Fibroblast of the aortic adventitia (primary cell): ENCODE results near the gene ATP5MG. TPM values are rescaled to one million over a fixed set of nuclear protein-coding genes. Genes with fewer than 3 reads are reported as not detected.

Source experiments
- DNase-seq: peaks from one replicate; pipeline ENCODE4 v3.0.0-alpha.2; 2010; ENCODE audit warnings: low read depth
- H3K4me3 ChIP-seq: 2 replicates; pipeline ENCODE4 v1.5.1; 2011; ENCODE audit warnings: low read depth, mild to moderate bottlenecking, control low read depth, low read length, moderate library complexity
- total RNA-seq: library from RNA; depleted of rRNA; stranded (reverse); fragments of >200 nt; gene quantifications from 2 replicates; pipeline ENCODE4 v1.2.3, GENCODE V29; 2012; ENCODE audit warnings: low replicate concordance
- TF ChIP-seq, protein P1 (sequence below): IDR thresholded peaks from 2 replicates; pipeline ENCODE4 v1.5.1; 2011; ENCODE audit warnings: mild to moderate bottlenecking, low read length, control low read depth, inconsistent platforms; ENCODE audit not compliant: insufficient read depth

ATP5MG gene
- total RNA-seq, 1 donor: 55.2 TPM

DNA sequence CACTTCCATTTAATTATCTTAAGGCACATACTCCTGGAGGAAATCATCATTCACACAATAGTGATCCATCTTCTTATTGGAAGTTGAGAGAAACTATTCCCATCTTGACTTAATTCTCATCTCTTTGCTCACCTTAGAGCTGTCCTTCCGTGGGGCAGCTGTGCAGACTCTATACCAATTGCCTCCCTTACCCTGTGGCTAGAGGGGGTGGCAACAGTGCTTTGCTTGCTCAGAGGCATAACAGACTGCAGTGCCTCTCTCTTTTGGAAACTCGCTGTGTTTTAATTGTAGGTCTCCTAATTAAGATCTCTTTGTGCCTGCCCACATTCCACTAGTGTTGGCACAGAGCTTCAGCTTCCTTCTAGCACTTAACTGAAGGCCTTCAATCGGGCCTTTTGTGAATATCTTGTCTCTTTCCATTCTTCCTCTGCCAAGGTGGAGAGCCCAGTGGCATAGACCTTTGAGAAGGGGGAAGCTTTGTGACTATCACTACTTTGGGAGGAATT lies 40.4 kb downstream of the ATP5MG start:
- H3K4me3 ChIP-seq: no peak overlapping the region
- no peak for DNase-seq
- TF ChIP-seq, protein P1, sequence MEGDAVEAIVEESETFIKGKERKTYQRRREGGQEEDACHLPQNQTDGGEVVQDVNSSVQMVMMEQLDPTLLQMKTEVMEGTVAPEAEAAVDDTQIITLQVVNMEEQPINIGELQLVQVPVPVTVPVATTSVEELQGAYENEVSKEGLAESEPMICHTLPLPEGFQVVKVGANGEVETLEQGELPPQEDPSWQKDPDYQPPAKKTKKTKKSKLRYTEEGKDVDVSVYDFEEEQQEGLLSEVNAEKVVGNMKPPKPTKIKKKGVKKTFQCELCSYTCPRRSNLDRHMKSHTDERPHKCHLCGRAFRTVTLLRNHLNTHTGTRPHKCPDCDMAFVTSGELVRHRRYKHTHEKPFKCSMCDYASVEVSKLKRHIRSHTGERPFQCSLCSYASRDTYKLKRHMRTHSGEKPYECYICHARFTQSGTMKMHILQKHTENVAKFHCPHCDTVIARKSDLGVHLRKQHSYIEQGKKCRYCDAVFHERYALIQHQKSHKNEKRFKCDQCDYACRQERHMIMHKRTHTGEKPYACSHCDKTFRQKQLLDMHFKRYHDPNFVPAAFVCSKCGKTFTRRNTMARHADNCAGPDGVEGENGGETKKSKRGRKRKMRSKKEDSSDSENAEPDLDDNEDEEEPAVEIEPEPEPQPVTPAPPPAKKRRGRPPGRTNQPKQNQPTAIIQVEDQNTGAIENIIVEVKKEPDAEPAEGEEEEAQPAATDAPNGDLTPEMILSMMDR: no peak

DNA sequence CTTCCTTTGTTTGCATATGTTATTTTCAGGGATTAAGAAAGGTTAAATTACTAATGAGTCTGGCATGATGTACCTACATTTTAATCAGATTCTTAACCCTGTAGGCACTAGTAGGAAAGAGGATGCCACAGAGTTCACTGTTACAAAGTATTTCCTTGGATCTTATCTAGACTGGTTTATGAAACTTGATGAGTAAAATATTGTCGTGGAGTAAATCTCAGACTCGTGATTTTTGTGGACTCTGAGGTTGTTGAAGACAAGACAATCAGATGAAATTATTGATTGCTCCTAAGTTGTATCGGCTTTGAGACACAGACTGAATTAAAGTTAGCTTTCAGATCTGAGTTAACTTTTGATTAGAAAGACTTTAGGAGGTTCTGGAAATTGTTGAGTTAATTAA lies 40.9 kb downstream of the ATP5MG start:
- DNase-seq: no peak
- TF ChIP-seq, protein P1: no peak
- no peak overlapping the region for H3K4me3 ChIP-seq

DNA sequence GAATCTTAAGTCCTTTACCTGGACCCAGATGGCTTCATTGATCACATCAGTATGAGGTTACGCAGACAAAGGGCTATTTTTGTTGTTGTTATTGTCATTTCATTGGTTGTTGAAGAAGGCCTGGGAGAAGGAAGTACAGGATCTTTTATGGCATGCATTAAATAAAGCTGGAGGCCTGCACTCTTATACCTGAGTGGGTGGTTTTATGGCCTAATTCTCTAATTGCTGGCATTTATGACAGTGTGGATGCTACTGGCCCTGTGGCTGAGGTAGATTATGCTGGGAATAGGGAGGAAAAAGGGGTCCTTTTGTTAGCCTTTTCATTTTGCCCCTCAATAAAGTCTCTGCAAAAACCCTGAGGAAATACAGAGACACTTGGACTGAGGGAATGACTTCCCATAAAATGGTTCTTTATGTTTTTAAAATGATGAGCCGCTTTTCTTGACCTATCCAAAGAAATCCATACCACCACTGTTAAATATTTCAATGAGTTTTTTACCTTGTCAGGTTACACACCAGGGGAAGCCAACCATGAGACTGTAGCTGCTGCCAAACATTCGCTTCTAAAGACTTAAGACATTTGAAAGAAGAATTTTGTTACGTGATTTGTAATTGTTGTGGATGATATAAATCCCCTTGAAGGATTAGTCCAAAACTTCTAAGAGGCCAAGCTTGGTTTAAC lies 41.6 kb downstream of the ATP5MG start:
- H3K4me3 ChIP-seq: no peak overlapping the region
- TF ChIP-seq, protein P1: no peak
- DNase-seq: no peak

DNA sequence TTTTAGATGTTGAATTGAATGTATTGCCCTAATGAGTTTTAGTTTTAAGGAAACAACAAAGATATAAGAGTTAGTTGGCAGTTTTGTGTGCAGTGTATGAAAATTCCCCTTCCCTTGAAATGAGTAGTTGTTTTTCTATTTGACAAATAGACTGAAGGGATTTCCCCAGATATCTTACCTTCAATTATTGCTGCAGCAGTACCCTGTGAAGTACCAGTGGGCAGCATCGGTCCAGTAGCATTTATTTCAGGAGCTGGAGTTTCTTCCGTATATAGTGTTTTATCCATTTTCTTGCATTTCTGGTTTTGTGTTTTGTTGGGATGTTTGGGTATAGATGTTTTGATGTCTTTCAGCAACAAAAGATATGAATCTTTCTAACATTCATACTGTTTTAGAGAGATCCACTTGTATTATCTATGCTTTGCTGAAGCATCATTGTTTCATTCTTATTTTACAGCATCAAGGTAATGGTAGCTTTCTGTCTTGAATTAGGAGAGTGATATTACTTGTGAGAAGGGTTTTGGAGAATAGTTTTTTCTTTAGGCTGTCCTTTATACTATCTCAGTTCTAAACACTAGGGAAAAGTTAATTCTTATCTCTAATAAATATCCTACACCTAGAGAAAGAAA lies 42.3 kb downstream of the ATP5MG start:
- no peak for DNase-seq
- H3K4me3 ChIP-seq: no peak overlapping the region
- TF ChIP-seq, protein P1: no peak

DNA sequence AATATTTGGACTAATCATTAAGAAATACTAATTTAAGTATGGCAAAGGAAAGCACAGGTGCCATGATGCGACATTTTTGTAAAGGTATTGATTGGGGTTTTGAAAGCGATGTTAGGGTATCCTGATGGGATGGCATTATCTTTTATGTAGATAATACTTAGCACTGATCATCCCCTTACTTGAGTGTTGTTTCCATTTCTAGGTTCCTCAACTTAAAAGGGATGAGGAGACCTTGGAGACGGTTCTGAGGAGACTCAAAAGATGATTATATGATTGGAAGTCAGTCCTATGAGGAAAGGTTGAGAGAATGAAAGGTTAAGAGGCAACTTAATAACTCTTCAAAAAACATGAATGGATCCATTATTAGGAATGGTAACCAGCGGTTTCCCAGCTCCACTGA lies 46.0 kb downstream of the ATP5MG start:
- H3K4me3 ChIP-seq: no peak overlapping the region
- TF ChIP-seq, protein P1: no peak
- no peak for DNase-seq

DNA sequence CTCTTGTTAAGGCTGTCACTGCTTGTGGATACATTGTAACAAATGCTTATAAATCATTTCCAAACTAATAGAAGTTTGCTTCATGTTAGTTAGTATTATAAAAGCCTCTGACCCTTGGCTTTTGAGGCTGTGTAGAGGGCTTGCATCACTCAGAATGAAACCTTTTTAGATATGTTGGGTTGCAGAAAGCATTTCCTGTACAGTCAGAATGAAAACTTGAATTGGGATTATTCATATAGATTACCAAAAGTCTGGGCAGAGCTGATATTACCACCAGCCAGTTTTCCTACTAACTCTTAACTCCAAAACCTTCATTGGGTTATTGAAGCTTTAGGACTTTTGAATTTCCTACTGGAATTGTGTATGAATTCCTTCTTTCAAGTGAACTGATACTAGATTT lies 46.9 kb downstream of the ATP5MG start:
- peak; percentile 59 for DNase-seq
- TF ChIP-seq, protein P1: no peak
- no peak overlapping the region for H3K4me3 ChIP-seq
